ENCODE data around the gene AGPAT4.

Gene AGPAT4

DNA sequence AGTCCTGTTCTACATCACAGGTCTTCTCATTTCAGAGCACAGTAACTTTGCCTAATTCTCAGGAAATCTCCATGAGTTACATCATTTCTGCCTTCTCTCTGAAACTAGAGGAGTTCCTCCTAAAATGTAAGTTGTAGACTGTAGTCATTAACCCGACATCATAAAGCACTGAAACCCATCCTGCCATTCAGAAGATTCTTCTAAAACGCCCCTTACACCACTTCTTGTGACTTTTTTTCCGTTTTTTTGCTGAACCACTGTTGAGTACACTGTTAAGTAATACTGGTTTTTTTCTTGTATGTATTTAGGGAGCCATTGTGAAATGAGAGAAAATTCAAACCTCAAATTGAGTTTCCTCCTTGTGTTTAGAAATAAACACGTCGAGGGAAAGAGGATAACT is 164.9 kb downstream of the AGPAT4 start:
- no peak overlapping the region for H4K91ac ChIP-seq (ENCODE audit: low read depth, low read length)
- H2BK12ac ChIP-seq (ENCODE audit: low read length), result no peak overlapping the region
- no peak overlapping the region for H3K4ac ChIP-seq (ENCODE audit: low read depth, low read length)
- no peaks in the 10 kb centered on the region for H3K79me2 ChIP-seq (ENCODE audit: control insufficient read depth, insufficient read depth, low read length, poor library complexity)
- no peak overlapping the region for H3K4me2 ChIP-seq (ENCODE audit: low read length)
- no peak overlapping the region for H3K27ac ChIP-seq (ENCODE audit: low read depth, low read length)
- H3K9me3 ChIP-seq (ENCODE audit: insufficient read depth, low read depth, low read length), result no peaks in the 10 kb centered on the region
- H2BK5ac ChIP-seq (ENCODE audit: low read depth, low read length, poor library complexity), result no peak overlapping the region
- no peak overlapping the region for H2AK5ac ChIP-seq (ENCODE audit: low read length)
- no peak overlapping the region for H3K18ac ChIP-seq (ENCODE audit: low read length)
- no peak overlapping the region for H4K12ac ChIP-seq (ENCODE audit: low read depth, low read length)
- H2BK120ac ChIP-seq (ENCODE audit: insufficient read depth, low read length, poor library complexity), result no peak overlapping the region
- H3K4me3 ChIP-seq (ENCODE audit: low read depth, low read length), result no peak overlapping the region
- WGBS (ENCODE audit: extremely low coverage, insufficient coverage, insufficient read length), result no CpG with 5 or more reads among the region's 5 CpGs
- no peaks in the 10 kb centered on the region for H3K4me1 ChIP-seq (ENCODE audit: control insufficient read depth in 1 of 2, insufficient read depth in 2 of 2, low read length in 2 of 2)
- H3K23ac ChIP-seq (ENCODE audit: low read length), result no peak overlapping the region
- peak in 1 of 2 donors; percentile 24 for DNase-seq
- no peak overlapping the region for H3K14ac ChIP-seq (ENCODE audit: low read length)
- H3K27me3 ChIP-seq (ENCODE audit: insufficient read depth, low read length), result no peaks in the 10 kb centered on the region
- no peaks in the 10 kb centered on the region for H3K79me1 ChIP-seq (ENCODE audit: low read length)
- no peak overlapping the region for H3K9ac ChIP-seq (ENCODE audit: low read length)
- H4K8ac ChIP-seq (ENCODE audit: low read depth, low read length), result no peak overlapping the region
- no peak overlapping the region for H2AFZ ChIP-seq (ENCODE audit: insufficient read depth, low read length, poor library complexity)
- H3K36me3 ChIP-seq (ENCODE audit: control insufficient read depth in 1 of 2, insufficient read depth in 2 of 2, low read length in 2 of 2), result peaks cover 26 to 42% of the 10 kb centered on the region in 2 experiments

DNA sequence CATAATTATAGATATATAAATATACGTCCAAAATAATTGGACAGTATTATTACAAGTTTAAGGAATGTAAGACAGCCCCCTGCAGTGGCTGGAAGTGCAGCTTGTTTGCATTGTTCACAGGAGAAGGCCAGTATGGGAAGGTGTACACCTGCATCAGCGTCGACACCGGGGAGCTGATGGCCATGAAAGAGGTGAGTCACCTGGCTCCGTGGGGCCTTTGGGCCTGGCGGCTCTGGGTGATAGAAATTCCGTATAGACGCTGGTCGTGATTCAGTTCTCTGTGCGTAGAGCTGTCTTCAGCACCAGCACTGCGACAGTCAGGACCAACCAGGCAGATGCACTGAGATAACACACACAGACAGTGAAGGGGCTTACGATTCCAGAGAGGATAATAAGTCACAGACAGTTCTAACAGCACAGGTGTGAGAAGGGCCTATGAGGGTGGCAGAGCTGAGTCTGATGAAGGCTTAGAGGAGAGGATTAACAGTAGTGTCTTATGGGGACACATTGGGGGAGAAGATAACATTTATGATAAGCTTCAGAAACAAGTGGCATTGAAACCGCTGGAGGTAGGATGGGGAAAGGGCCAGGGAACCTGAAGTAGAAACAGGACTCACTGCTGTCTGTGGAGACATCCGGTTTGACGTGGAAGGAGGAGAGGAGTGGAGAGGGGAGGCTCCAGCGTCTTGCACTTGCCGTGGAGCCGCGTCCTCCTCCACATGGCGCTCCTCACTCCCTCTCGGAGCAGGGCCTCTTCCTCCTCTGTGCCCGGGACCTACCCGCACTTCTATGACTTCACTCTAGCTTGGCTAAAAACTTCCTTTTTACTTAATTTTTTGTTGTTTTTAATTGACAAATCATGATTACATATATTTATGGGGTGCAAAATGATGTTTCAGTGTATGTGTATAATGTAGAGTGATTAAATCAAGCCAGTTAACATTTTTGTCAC is 165.8 kb downstream of the AGPAT4 start:
- WGBS (ENCODE audit: extremely low coverage, insufficient coverage, insufficient read length), result no CpG with 5 or more reads among the region's 23 CpGs
- H3K4ac ChIP-seq (ENCODE audit: low read depth, low read length), result no peak overlapping the region
- no peak overlapping the region for H3K4me2 ChIP-seq (ENCODE audit: low read length)
- H4K91ac ChIP-seq (ENCODE audit: low read depth, low read length), result no peak overlapping the region
- H2BK120ac ChIP-seq (ENCODE audit: insufficient read depth, low read length, poor library complexity), result no peak overlapping the region
- H4K8ac ChIP-seq (ENCODE audit: low read depth, low read length), result no peak overlapping the region
- H3K9me3 ChIP-seq (ENCODE audit: insufficient read depth, low read depth, low read length), result no peaks in the 10 kb centered on the region
- H2BK12ac ChIP-seq (ENCODE audit: low read length), result no peak overlapping the region
- H2AK5ac ChIP-seq (ENCODE audit: low read length), result no peak overlapping the region
- no peaks in the 10 kb centered on the region for H3K27me3 ChIP-seq (ENCODE audit: insufficient read depth, low read length)
- H3K18ac ChIP-seq (ENCODE audit: low read length), result no peak overlapping the region
- H3K4me3 ChIP-seq (ENCODE audit: low read depth, low read length), result no peak overlapping the region
- no peak overlapping the region for H3K14ac ChIP-seq (ENCODE audit: low read length)
- peaks cover 26 to 43% of the 10 kb centered on the region in 2 experiments for H3K36me3 ChIP-seq (ENCODE audit: control insufficient read depth in 1 of 2, insufficient read depth in 2 of 2, low read length in 2 of 2)
- H3K9ac ChIP-seq (ENCODE audit: low read length), result peak overlapping the region; percentile 27
- H2BK5ac ChIP-seq (ENCODE audit: low read depth, low read length, poor library complexity), result no peak overlapping the region
- no peak overlapping the region for H3K23ac ChIP-seq (ENCODE audit: low read length)
- no peak overlapping the region for H2AFZ ChIP-seq (ENCODE audit: insufficient read depth, low read length, poor library complexity)
- H4K12ac ChIP-seq (ENCODE audit: low read depth, low read length), result no peak overlapping the region
- no peak for DNase-seq
- H3K27ac ChIP-seq (ENCODE audit: low read depth, low read length), result no peak overlapping the region
- H3K79me1 ChIP-seq (ENCODE audit: low read length), result no peaks in the 10 kb centered on the region
- H3K79me2 ChIP-seq (ENCODE audit: control insufficient read depth, insufficient read depth, low read length, poor library complexity), result no peaks in the 10 kb centered on the region
- no peaks in the 10 kb centered on the region for H3K4me1 ChIP-seq (ENCODE audit: control insufficient read depth in 1 of 2, insufficient read depth in 2 of 2, low read length in 2 of 2)

DNA sequence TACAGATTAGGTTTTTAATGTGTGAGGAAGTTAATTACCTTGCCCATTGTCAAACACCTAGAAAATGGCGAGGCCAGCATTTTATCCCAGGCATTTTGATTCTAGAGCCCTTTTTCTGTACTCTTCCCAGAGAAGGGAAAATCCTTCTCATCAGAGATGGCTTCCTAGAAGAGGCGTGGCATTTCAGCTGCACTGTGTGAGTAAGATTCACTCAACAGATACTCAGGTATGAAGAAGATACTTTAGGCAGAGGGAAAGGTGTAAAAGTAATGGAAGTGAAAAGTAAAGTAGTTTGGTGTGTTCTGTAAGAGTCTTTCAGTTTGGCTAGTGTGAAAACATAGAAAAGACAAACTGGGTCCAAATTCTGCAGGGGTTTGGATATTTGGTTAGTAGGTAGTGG is 168.5 kb downstream of the AGPAT4 start:
- Histone ChIP-seq H3K14ac (ENCODE audit: low read length) (no peak overlapping the region), H2AFZ (ENCODE audit: insufficient read depth, low read length, poor library complexity) (no peak overlapping the region), H4K8ac (ENCODE audit: low read depth, low read length) (no peak overlapping the region), H3K27ac (ENCODE audit: low read depth, low read length) (no peak overlapping the region), H3K4me1 (ENCODE audit: control insufficient read depth in 1 of 2, insufficient read depth in 2 of 2, low read length in 2 of 2) (no peaks in the 10 kb centered on the region), H4K91ac (ENCODE audit: low read depth, low read length) (no peak overlapping the region), H3K4me3 (ENCODE audit: low read depth, low read length) (no peak overlapping the region), H4K12ac (ENCODE audit: low read depth, low read length) (no peak overlapping the region), H3K9me3 (ENCODE audit: insufficient read depth, low read depth, low read length) (no peaks in the 10 kb centered on the region), H3K9ac (ENCODE audit: low read length) (no peak overlapping the region), H2BK120ac (ENCODE audit: insufficient read depth, low read length, poor library complexity) (no peak overlapping the region), H3K4ac (ENCODE audit: low read depth, low read length) (no peak overlapping the region), H2BK5ac (ENCODE audit: low read depth, low read length, poor library complexity) (no peak overlapping the region), H3K79me1 (ENCODE audit: low read length) (no peaks in the 10 kb centered on the region), H3K36me3 (ENCODE audit: control insufficient read depth in 1 of 2, insufficient read depth in 2 of 2, low read length in 2 of 2) (peaks cover 18 to 31% of the 10 kb centered on the region in 2 experiments), H3K18ac (ENCODE audit: low read length) (no peak overlapping the region), H2BK12ac (ENCODE audit: low read length) (no peak overlapping the region), H3K4me2 (ENCODE audit: low read length) (no peak overlapping the region), H2AK5ac (ENCODE audit: low read length) (no peak overlapping the region), H3K23ac (ENCODE audit: low read length) (no peak overlapping the region), H3K79me2 (ENCODE audit: control insufficient read depth, insufficient read depth, low read length, poor library complexity) (no peaks in the 10 kb centered on the region), H3K27me3 (ENCODE audit: insufficient read depth, low read length) (no peaks in the 10 kb centered on the region)
- no CpG with 5 or more reads among the region's 2 CpGs for WGBS (ENCODE audit: extremely low coverage, insufficient coverage, insufficient read length)
- peak; percentile 50 for DNase-seq

DNA sequence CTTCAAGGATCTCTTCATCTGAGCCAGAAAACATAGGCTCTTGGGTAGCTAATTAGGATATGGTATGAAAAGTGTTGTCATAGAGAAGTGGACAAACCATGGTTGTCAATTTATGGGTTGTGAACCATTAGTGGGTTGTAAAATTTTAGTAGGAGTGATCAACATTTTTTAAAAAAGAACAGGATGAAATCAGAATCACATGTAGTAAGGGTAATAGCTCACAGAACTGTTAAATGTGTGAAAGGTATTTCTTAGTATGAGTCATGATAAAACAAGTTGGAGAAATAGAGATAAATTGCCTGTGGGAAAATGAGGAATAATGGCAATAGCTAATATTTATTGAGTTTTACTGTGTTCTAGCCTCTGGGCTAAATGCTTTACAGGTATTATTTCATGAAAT is 168.9 kb downstream of the AGPAT4 start:
- Histone ChIP-seq H3K36me3 (ENCODE audit: control insufficient read depth in 1 of 2, insufficient read depth in 2 of 2, low read length in 2 of 2) (peaks cover 20 to 30% of the 10 kb centered on the region in 2 experiments), H3K9me3 (ENCODE audit: insufficient read depth, low read depth, low read length) (no peaks in the 10 kb centered on the region), H3K79me2 (ENCODE audit: control insufficient read depth, insufficient read depth, low read length, poor library complexity) (no peaks in the 10 kb centered on the region), H3K79me1 (ENCODE audit: low read length) (no peaks in the 10 kb centered on the region), H4K12ac (ENCODE audit: low read depth, low read length) (no peak overlapping the region), H3K27me3 (ENCODE audit: insufficient read depth, low read length) (no peaks in the 10 kb centered on the region), H3K4ac (ENCODE audit: low read depth, low read length) (no peak overlapping the region), H2BK120ac (ENCODE audit: insufficient read depth, low read length, poor library complexity) (no peak overlapping the region), H2BK5ac (ENCODE audit: low read depth, low read length, poor library complexity) (no peak overlapping the region), H2AFZ (ENCODE audit: insufficient read depth, low read length, poor library complexity) (no peak overlapping the region), H3K4me2 (ENCODE audit: low read length) (no peak overlapping the region), H3K14ac (ENCODE audit: low read length) (no peak overlapping the region), H3K27ac (ENCODE audit: low read depth, low read length) (no peak overlapping the region), H3K23ac (ENCODE audit: low read length) (no peak overlapping the region), H3K4me3 (ENCODE audit: low read depth, low read length) (no peak overlapping the region), H3K4me1 (ENCODE audit: control insufficient read depth in 1 of 2, insufficient read depth in 2 of 2, low read length in 2 of 2) (no peaks in the 10 kb centered on the region), H4K91ac (ENCODE audit: low read depth, low read length) (no peak overlapping the region), H3K18ac (ENCODE audit: low read length) (no peak overlapping the region), H2BK12ac (ENCODE audit: low read length) (no peak overlapping the region), H2AK5ac (ENCODE audit: low read length) (no peak overlapping the region), H4K8ac (ENCODE audit: low read depth, low read length) (no peak overlapping the region), H3K9ac (ENCODE audit: low read length) (no peak overlapping the region)
- peak in 1 of 2 donors; percentile 19 for DNase-seq

Measured in trophoblast cell (in vitro differentiated cells and primary cell).